Measurements from ENCODE around the gene CHST1. TPM values are rescaled to one million over a fixed set of nuclear protein-coding genes. Genes with fewer than 3 reads are reported as not detected.

Gene CHST1
- total RNA-seq, 1 donor from 2014 or later: 2.6 TPM

DNA sequence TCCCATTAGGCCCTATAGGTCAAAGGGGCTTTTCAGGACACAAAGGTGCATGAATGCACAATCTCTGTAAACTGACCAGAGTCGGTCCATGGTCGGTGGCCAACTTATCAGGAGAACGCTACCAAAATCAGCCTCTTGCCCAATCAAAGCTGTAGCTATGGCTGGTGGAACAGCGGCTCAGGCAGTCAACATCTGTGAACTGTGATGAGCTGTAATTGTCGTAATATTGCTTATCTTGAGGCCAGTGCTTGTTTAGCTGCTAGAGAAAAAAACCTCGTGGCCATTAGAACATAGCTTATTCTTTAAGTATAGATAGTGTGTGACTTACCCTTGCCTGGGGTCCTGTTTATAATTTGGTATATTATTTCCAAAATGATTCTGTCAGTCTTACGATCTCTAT, 14.4 kb upstream of the CHST1 start:
- H3K9me3 Mint-ChIP-seq (ENCODE audit: unreplicated experiment): no peaks in the 10 kb centered on the region
- no peak for DNase-seq (ENCODE audit: low read depth)
- H3K4me1 Mint-ChIP-seq (ENCODE audit: low read depth, unreplicated experiment): peaks cover under 1% of the 10 kb centered on the region
- Histone ChIP-seq H3K9ac (ENCODE audit: low read length) (no peak overlapping the region), H3K79me2 (ENCODE audit: insufficient read depth, low read length) (no peaks in the 10 kb centered on the region), H3K4me2 (ENCODE audit: low read length) (no peak overlapping the region), H3K4me1 (ENCODE audit: insufficient read depth, low read length) (no peaks in the 10 kb centered on the region), H3K27me3 (ENCODE audit: insufficient read depth, low read length) (peaks cover 6% of the 10 kb centered on the region), H3K36me3 (ENCODE audit: insufficient read depth, low read length) (no peaks in the 10 kb centered on the region), H3K9me3 (ENCODE audit: insufficient read depth, low read depth, low read length) (no peaks in the 10 kb centered on the region), H3K27ac (ENCODE audit: low read depth, low read length) (no peak overlapping the region), H4K20me1 (ENCODE audit: insufficient read depth, low read length) (no peaks in the 10 kb centered on the region), H2AFZ (ENCODE audit: low read depth, low read length) (no peak overlapping the region), H3K4me3 (ENCODE audit: insufficient read depth, low read depth, low read length) (no peak overlapping the region)
- no peak overlapping the region for H3K4me3 Mint-ChIP-seq (ENCODE audit: unreplicated experiment)
- FAIRE-seq: no peak
- H3K27ac Mint-ChIP-seq (ENCODE audit: unreplicated experiment): no peak overlapping the region
- no peak for TF ChIP-seq EZH2 (IDR thresholded peaks at IDR 0.05; ENCODE audit: insufficient read depth, low read length)
- TF ChIP-seq, protein P1, sequence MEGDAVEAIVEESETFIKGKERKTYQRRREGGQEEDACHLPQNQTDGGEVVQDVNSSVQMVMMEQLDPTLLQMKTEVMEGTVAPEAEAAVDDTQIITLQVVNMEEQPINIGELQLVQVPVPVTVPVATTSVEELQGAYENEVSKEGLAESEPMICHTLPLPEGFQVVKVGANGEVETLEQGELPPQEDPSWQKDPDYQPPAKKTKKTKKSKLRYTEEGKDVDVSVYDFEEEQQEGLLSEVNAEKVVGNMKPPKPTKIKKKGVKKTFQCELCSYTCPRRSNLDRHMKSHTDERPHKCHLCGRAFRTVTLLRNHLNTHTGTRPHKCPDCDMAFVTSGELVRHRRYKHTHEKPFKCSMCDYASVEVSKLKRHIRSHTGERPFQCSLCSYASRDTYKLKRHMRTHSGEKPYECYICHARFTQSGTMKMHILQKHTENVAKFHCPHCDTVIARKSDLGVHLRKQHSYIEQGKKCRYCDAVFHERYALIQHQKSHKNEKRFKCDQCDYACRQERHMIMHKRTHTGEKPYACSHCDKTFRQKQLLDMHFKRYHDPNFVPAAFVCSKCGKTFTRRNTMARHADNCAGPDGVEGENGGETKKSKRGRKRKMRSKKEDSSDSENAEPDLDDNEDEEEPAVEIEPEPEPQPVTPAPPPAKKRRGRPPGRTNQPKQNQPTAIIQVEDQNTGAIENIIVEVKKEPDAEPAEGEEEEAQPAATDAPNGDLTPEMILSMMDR (IDR thresholded peaks at IDR 0.05; ENCODE audit: insufficient read depth, low read depth, low read length): no peak
- peaks cover 67% of the 10 kb centered on the region for H3K27me3 Mint-ChIP-seq (ENCODE audit: low read depth, unreplicated experiment)
- peaks cover 4% of the 10 kb centered on the region for H3K36me3 Mint-ChIP-seq (ENCODE audit: low read depth, unreplicated experiment)

DNA sequence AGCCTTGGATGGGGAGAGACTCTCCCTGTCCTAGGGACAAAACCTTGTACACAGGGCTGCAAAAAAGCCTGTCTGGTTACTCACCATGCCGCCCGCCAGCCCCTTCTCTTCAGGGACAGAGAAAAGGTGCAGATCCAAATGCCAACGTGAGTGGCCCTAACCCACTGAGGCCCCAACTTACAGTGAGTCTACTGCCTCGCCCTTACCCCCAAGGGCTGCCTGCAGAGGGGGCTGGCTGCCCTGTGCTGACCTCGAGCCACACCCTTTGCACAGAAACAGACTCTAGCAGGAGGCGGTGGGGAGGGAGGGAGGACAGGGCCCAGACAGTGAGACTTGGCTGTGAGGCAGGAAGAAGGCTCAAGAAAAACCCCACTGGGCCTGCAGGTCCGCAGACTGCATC, 13.6 kb upstream of the CHST1 start:
- H3K36me3 Mint-ChIP-seq (ENCODE audit: low read depth, unreplicated experiment): peaks cover 4% of the 10 kb centered on the region
- H3K27me3 Mint-ChIP-seq (ENCODE audit: low read depth, unreplicated experiment): peaks cover 59% of the 10 kb centered on the region
- TF ChIP-seq EZH2 (IDR thresholded peaks at IDR 0.05; ENCODE audit: insufficient read depth, low read length): no peak
- TF ChIP-seq, protein P1 (IDR thresholded peaks at IDR 0.05; ENCODE audit: insufficient read depth, low read depth, low read length): no peak
- no peak overlapping the region for H2AFZ ChIP-seq (ENCODE audit: low read depth, low read length)
- no peak for DNase-seq (ENCODE audit: low read depth)
- H3K36me3 ChIP-seq (ENCODE audit: insufficient read depth, low read length): no peaks in the 10 kb centered on the region
- peaks cover 6% of the 10 kb centered on the region for H3K27me3 ChIP-seq (ENCODE audit: insufficient read depth, low read length)
- no peak overlapping the region for H3K4me3 Mint-ChIP-seq (ENCODE audit: unreplicated experiment)
- no peak overlapping the region for H3K27ac Mint-ChIP-seq (ENCODE audit: unreplicated experiment)
- H3K4me1 ChIP-seq (ENCODE audit: insufficient read depth, low read length): no peaks in the 10 kb centered on the region
- H3K9me3 Mint-ChIP-seq (ENCODE audit: unreplicated experiment): no peaks in the 10 kb centered on the region
- no peaks in the 10 kb centered on the region for H4K20me1 ChIP-seq (ENCODE audit: insufficient read depth, low read length)
- no peaks in the 10 kb centered on the region for H3K79me2 ChIP-seq (ENCODE audit: insufficient read depth, low read length)
- H3K9ac ChIP-seq (ENCODE audit: low read length): no peak overlapping the region
- no peak overlapping the region for H3K4me3 ChIP-seq (ENCODE audit: insufficient read depth, low read depth, low read length)
- FAIRE-seq: no peak
- H3K4me2 ChIP-seq (ENCODE audit: low read length): no peak overlapping the region
- no peak overlapping the region for H3K27ac ChIP-seq (ENCODE audit: low read depth, low read length)
- H3K4me1 Mint-ChIP-seq (ENCODE audit: low read depth, unreplicated experiment): no peaks in the 10 kb centered on the region
- H3K9me3 ChIP-seq (ENCODE audit: insufficient read depth, low read depth, low read length): no peaks in the 10 kb centered on the region

DNA sequence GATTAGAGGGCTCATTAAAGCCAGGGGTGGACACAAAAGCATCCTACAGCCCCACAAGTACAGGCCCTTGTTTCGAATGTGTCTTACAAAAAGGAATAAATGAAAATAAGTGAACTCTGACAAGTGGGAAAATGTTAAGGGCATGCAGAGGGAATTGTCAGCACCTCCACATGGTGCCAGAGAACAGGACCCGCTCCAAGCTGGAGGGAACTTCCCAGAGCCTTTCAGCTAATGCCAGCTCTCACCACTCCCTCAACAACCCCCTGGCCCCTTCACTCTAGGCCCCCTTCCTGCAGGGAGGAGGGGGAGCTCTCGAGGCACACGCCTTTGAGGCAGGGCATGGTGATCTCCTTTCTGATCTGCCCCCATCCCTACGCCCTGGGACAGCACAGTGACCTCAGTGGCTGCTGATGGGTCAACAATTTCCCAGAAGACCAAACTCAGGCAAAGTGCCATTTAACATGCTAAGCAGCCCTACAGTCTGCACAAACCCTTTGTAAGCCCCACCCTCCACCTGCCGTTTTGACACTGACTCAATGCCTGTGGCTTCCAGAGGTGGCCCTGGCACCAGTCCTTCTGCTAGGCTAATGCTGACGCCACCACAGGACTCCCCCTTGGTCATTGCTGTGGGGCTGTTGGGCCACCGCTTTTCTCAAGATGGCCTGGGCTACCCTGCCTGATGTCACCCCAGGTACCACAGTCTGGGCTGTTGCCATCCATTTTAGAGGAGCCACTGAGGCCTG, 12.5 kb upstream of the CHST1 start:
- Mint-ChIP-seq H3K27me3 (ENCODE audit: low read depth, unreplicated experiment) (peaks cover 56% of the 10 kb centered on the region), H3K4me1 (ENCODE audit: low read depth, unreplicated experiment) (no peaks in the 10 kb centered on the region), H3K36me3 (ENCODE audit: low read depth, unreplicated experiment) (peaks cover 4% of the 10 kb centered on the region), H3K27ac (ENCODE audit: unreplicated experiment) (no peak overlapping the region), H3K4me3 (ENCODE audit: unreplicated experiment) (no peak overlapping the region), H3K9me3 (ENCODE audit: unreplicated experiment) (no peaks in the 10 kb centered on the region)
- no peak overlapping the region for H3K4me3 ChIP-seq (ENCODE audit: insufficient read depth, low read depth, low read length)
- FAIRE-seq (no peak), DNase-seq (ENCODE audit: low read depth) (no peak)
- no peak overlapping the region for H3K9ac ChIP-seq (ENCODE audit: low read length)
- no peaks in the 10 kb centered on the region for H3K9me3 ChIP-seq (ENCODE audit: insufficient read depth, low read depth, low read length)
- H3K4me1 ChIP-seq (ENCODE audit: insufficient read depth, low read length): no peaks in the 10 kb centered on the region
- H3K27me3 ChIP-seq (ENCODE audit: insufficient read depth, low read length): peaks cover 2% of the 10 kb centered on the region
- H3K27ac ChIP-seq (ENCODE audit: low read depth, low read length): no peak overlapping the region
- TF ChIP-seq, protein P1 (IDR thresholded peaks at IDR 0.05; ENCODE audit: insufficient read depth, low read depth, low read length): no peak
- no peak for TF ChIP-seq EZH2 (IDR thresholded peaks at IDR 0.05; ENCODE audit: insufficient read depth, low read length)
- H4K20me1 ChIP-seq (ENCODE audit: insufficient read depth, low read length): no peaks in the 10 kb centered on the region
- H3K36me3 ChIP-seq (ENCODE audit: insufficient read depth, low read length): no peaks in the 10 kb centered on the region
- H3K79me2 ChIP-seq (ENCODE audit: insufficient read depth, low read length): no peaks in the 10 kb centered on the region
- no peak overlapping the region for H2AFZ ChIP-seq (ENCODE audit: low read depth, low read length)
- no peak overlapping the region for H3K4me2 ChIP-seq (ENCODE audit: low read length)

All from astrocyte (in vitro differentiated cells and primary cell).